Measurements from ENCODE around the gene STAT5A.
"Not testable (repeated sequence)": the region's sequence is repeated elsewhere in the genome, so short reads cannot be mapped to it uniquely, and the experiment has no call there.

STAT5A gene

GRCh38 chr17:42287977-42288802 is at the start of gene STAT5A:
TSS of gene STAT5A (plus strand) at chr17:42288498. CDS start at chr17:42289412, 914 bp downstream.
- H3K4me2 ChIP-seq (ENCODE audit: insufficient read depth, low read length): peak within 1 kb of the TSS; percentile 77
- peak within 1 kb of the TSS; percentile 73 for H2AFZ ChIP-seq (ENCODE audit: low read depth, low read length)
- DNase-seq (peak; percentile 72), ATAC-seq (ENCODE audit: insufficient read depth, low read depth) (peak; percentile 94)
- H3K79me2 ChIP-seq (ENCODE audit: insufficient read depth, low read length): no peaks in the 10 kb centered on the region
- H3K4me3 ChIP-seq (ENCODE audit: low read depth in 1 of 2, low read length in 2 of 2): peak within 1 kb of the TSS; percentile 35 to 60
- TF ChIP-seq EZH2 (IDR thresholded peaks at IDR 0.05; ENCODE audit: borderline replicate concordance, low read depth, low read length, severe bottlenecking): peak; percentile 80
- TF ChIP-seq, protein P1, sequence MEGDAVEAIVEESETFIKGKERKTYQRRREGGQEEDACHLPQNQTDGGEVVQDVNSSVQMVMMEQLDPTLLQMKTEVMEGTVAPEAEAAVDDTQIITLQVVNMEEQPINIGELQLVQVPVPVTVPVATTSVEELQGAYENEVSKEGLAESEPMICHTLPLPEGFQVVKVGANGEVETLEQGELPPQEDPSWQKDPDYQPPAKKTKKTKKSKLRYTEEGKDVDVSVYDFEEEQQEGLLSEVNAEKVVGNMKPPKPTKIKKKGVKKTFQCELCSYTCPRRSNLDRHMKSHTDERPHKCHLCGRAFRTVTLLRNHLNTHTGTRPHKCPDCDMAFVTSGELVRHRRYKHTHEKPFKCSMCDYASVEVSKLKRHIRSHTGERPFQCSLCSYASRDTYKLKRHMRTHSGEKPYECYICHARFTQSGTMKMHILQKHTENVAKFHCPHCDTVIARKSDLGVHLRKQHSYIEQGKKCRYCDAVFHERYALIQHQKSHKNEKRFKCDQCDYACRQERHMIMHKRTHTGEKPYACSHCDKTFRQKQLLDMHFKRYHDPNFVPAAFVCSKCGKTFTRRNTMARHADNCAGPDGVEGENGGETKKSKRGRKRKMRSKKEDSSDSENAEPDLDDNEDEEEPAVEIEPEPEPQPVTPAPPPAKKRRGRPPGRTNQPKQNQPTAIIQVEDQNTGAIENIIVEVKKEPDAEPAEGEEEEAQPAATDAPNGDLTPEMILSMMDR (IDR thresholded peaks at IDR 0.05; ENCODE audit: borderline replicate concordance, extremely low read depth, low read length, poor library complexity, severe bottlenecking): no peak
- no peaks in the 10 kb centered on the region for H3K9me3 ChIP-seq (ENCODE audit: insufficient read depth, low read length, severe bottlenecking)
- H3K27ac ChIP-seq (ENCODE audit: low read length): 0 out of 2 replicates have a peak within 1 kb of the TSS, but pooled peaks have one; percentile 29
- H3K9ac ChIP-seq (ENCODE audit: low read depth, low read length): peak within 1 kb of the TSS; percentile 56
- H3K36me3 ChIP-seq (ENCODE audit: insufficient read depth, low read length): no peaks in the 10 kb centered on the region
- H3K4me1 ChIP-seq (ENCODE audit: insufficient read depth, low read length): peaks cover 24% of the 10 kb centered on the region
- peaks cover 3% of the 10 kb centered on the region; the same call in 1 of the 2 replicates for H4K20me1 ChIP-seq (ENCODE audit: insufficient read depth, low read length)
- H3K27me3 ChIP-seq (ENCODE audit: insufficient read depth, low read length, poor library complexity): peaks cover 34% of the 10 kb centered on the region

- not testable (repeated sequence) for H3K27ac ChIP-seq (ENCODE audit: low read length); ATAC-seq (ENCODE audit: insufficient read depth, low read depth); DNase-seq; H2AFZ ChIP-seq (ENCODE audit: low read depth, low read length); H3K36me3 ChIP-seq (ENCODE audit: insufficient read depth, low read length); H3K4me2 ChIP-seq (ENCODE audit: insufficient read depth, low read length); H3K4me3 ChIP-seq (ENCODE audit: low read depth in 1 of 2, low read length in 2 of 2); H3K9ac ChIP-seq (ENCODE audit: low read depth, low read length); H4K20me1 ChIP-seq (ENCODE audit: insufficient read depth, low read length); H3K4me1 ChIP-seq (ENCODE audit: insufficient read depth, low read length); H3K9me3 ChIP-seq (ENCODE audit: insufficient read depth, low read length, severe bottlenecking); H3K27me3 ChIP-seq (ENCODE audit: insufficient read depth, low read length, poor library complexity)
- peaks cover 45% of the 10 kb centered on the region for H3K79me2 ChIP-seq (ENCODE audit: insufficient read depth, low read length)
Measured at GRCh38 chr17:42239576-42239975, 48.7 kb upstream of the STAT5A start.

GRCh38 chr17:42240201-42240600 is 48.1 kb upstream of the STAT5A start:
- ATAC-seq (ENCODE audit: insufficient read depth, low read depth) (no peak), DNase-seq (no peak)
- no peak overlapping the region for H3K4me2 ChIP-seq (ENCODE audit: insufficient read depth, low read length)
- no peak overlapping the region for H3K27ac ChIP-seq (ENCODE audit: low read length)
- H2AFZ ChIP-seq (ENCODE audit: low read depth, low read length): no peak overlapping the region
- no peaks in the 10 kb centered on the region; the same call in 1 of the 2 replicates for H4K20me1 ChIP-seq (ENCODE audit: insufficient read depth, low read length)
- no peak for TF ChIP-seq EZH2 (IDR thresholded peaks at IDR 0.05; ENCODE audit: borderline replicate concordance, low read depth, low read length, severe bottlenecking)
- TF ChIP-seq, protein P1 (IDR thresholded peaks at IDR 0.05; ENCODE audit: borderline replicate concordance, extremely low read depth, low read length, poor library complexity, severe bottlenecking): no peak
- H3K36me3 ChIP-seq (ENCODE audit: insufficient read depth, low read length): no peaks in the 10 kb centered on the region
- H3K4me3 ChIP-seq (ENCODE audit: low read depth in 1 of 2, low read length in 2 of 2): no peak overlapping the region
- H3K79me2 ChIP-seq (ENCODE audit: insufficient read depth, low read length): peaks cover 41% of the 10 kb centered on the region
- no peaks in the 10 kb centered on the region for H3K4me1 ChIP-seq (ENCODE audit: insufficient read depth, low read length)
- H3K9me3 ChIP-seq (ENCODE audit: insufficient read depth, low read length, severe bottlenecking): no peaks in the 10 kb centered on the region
- H3K9ac ChIP-seq (ENCODE audit: low read depth, low read length): no peak overlapping the region
- H3K27me3 ChIP-seq (ENCODE audit: insufficient read depth, low read length, poor library complexity): no peaks in the 10 kb centered on the region

DNA sequence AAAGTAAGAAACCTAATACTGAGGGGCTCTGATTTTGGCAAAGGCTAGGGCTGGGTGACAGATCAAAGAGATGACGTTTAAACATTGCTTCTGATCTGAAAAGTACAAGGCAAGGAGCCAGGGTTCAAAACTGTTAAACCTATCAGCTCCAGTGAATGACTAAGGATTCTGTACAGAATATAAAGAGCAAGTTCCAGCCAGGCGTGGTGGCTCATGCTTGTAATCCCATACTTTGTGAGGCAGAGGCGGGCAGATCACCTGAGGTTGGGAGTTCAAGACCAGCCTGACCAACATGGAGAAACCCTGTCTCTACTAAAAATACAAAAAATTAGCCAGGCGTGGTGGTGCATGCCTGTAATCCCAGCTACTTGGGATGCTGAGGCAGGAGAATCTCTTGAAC is 47.4 kb upstream of the STAT5A start:
- H3K4me1 ChIP-seq (ENCODE audit: insufficient read depth, low read length); H3K4me3 ChIP-seq (ENCODE audit: low read depth in 1 of 2, low read length in 2 of 2); ATAC-seq (ENCODE audit: insufficient read depth, low read depth); DNase-seq; H3K4me2 ChIP-seq (ENCODE audit: insufficient read depth, low read length); H2AFZ ChIP-seq (ENCODE audit: low read depth, low read length); H3K9ac ChIP-seq (ENCODE audit: low read depth, low read length); H4K20me1 ChIP-seq (ENCODE audit: insufficient read depth, low read length); H3K9me3 ChIP-seq (ENCODE audit: insufficient read depth, low read length, severe bottlenecking); H3K36me3 ChIP-seq (ENCODE audit: insufficient read depth, low read length); H3K27ac ChIP-seq (ENCODE audit: low read length); H3K27me3 ChIP-seq (ENCODE audit: insufficient read depth, low read length, poor library complexity): not testable (repeated sequence)
- peaks cover 45% of the 10 kb centered on the region for H3K79me2 ChIP-seq (ENCODE audit: insufficient read depth, low read length)

Data from DND-41 (cell line).